ENCODE measurements around the gene CACNA1C. TPM values are rescaled to one million over a fixed set of nuclear protein-coding genes. Genes with fewer than 3 reads are reported as not detected.

CACNA1C gene
- total RNA-seq, 4 donors from 2014 or later, result 44.1 to 104 (median 49.4) TPM

GRCh38 chr12:2009623-2010022 is 43.2 kb upstream of the CACNA1C start:
- 74% methylated on average over 1 of the region's 1 CpG for WGBS
- no peak for TF ChIP-seq POLR2A (IDR thresholded peaks at IDR 0.05; ENCODE audit: low read depth)
- no peak for TF ChIP-seq CTCF (IDR thresholded peaks at IDR 0.05)
- TF ChIP-seq POLR2AphosphoS5 (IDR thresholded peaks at IDR 0.05), result no peak
- TF ChIP-seq EP300 (IDR thresholded peaks at IDR 0.05), result no peak
- no peak for DNase-seq (ENCODE audit: extremely low spot score)

GRCh38 chr12:2011643-2012607 is 40.9 kb upstream of the CACNA1C start:
- Histone ChIP-seq H3K27me3 (no peaks in the 10 kb centered on the region), H3K27ac (replicated peaks in 1 of 4) (peak overlapping the region in 3 of 4 donors; percentile 54 to 66 (median 65)), H3K9me3 (no peaks in the 10 kb centered on the region), H3K36me3 (no peaks in the 10 kb centered on the region), H3K4me1 (peaks cover 38 to 42% (median 41%) of the 10 kb centered on the region in 4 donors), H3K4me3 (no peak overlapping the region)
- DNase-seq (ENCODE audit: extremely low spot score), result no peak
- intact Hi-C loops (cut with DNase I), result no loop called here
- TF ChIP-seq EP300 (IDR thresholded peaks at IDR 0.05) (no peak), POLR2A (IDR thresholded peaks at IDR 0.05; ENCODE audit: low read depth) (no peak), POLR2AphosphoS5 (IDR thresholded peaks at IDR 0.05) (no peak), CTCF (IDR thresholded peaks at IDR 0.05) (no peak)
- WGBS, result 77% methylated on average over 7 of the region's 7 CpGs

More at GRCh38 chr12:2009623-2010022, 43.2 kb upstream of the CACNA1C start:
- no peaks in the 10 kb centered on the region for H3K36me3 ChIP-seq
- peaks cover 32 to 47% (median 43%) of the 10 kb centered on the region in 4 donors for H3K4me1 ChIP-seq
- no peaks in the 10 kb centered on the region for H3K9me3 ChIP-seq
- no peaks in the 10 kb centered on the region for H3K27me3 ChIP-seq
- intact Hi-C loops (cut with DNase I), result no loop called here
- H3K27ac ChIP-seq (replicated peaks in 1 of 4), result peak overlapping the region in 3 of 4 donors; percentile 54 to 69 (median 56)
- no peak overlapping the region for H3K4me3 ChIP-seq

- intact Hi-C loops (cut with DNase I), result no loop called here
- Histone ChIP-seq H3K36me3 (no peaks in the 10 kb centered on the region), H3K27ac (replicated peaks in 1 of 4) (peak overlapping the region; percentile 29 to 66 (median 60)), H3K4me1 (peaks cover 38 to 47% (median 42%) of the 10 kb centered on the region in 4 donors), H3K9me3 (no peaks in the 10 kb centered on the region), H3K27me3 (no peaks in the 10 kb centered on the region), H3K4me3 (no peak overlapping the region)
- DNase-seq (ENCODE audit: extremely low spot score), result no peak
- WGBS, result 81% methylated on average over 3 of the region's 3 CpGs
- TF ChIP-seq CTCF (IDR thresholded peaks at IDR 0.05) (no peak), POLR2A (IDR thresholded peaks at IDR 0.05; ENCODE audit: low read depth) (no peak), POLR2AphosphoS5 (IDR thresholded peaks at IDR 0.05) (no peak), EP300 (IDR thresholded peaks at IDR 0.05) (no peak)
Observed at GRCh38 chr12:2013086-2013485, 39.7 kb upstream of the CACNA1C start.

- no peaks in the 10 kb centered on the region for H3K36me3 ChIP-seq
- TF ChIP-seq EP300 (IDR thresholded peaks at IDR 0.05) (no peak), POLR2AphosphoS5 (IDR thresholded peaks at IDR 0.05) (peak in 1 of 2 donors; percentile 41), CTCF (IDR thresholded peaks at IDR 0.05) (peak in 2 of 3 experiments; percentile 11 to 29), POLR2A (IDR thresholded peaks at IDR 0.05; ENCODE audit: low read depth) (no peak)
- DNase-seq (ENCODE audit: extremely low spot score), result no peak
- H3K27ac ChIP-seq (replicated peaks in 1 of 4), result peak overlapping the region; percentile 42 to 66 (median 60)
- H3K9me3 ChIP-seq, result no peaks in the 10 kb centered on the region
- intact Hi-C loops (cut with DNase I), result no loop called here
- WGBS, result 34% methylated on average over 4 of the region's 4 CpGs
- H3K4me3 ChIP-seq, result no peak overlapping the region
- peaks cover 32 to 51% (median 37%) of the 10 kb centered on the region in 4 donors for H3K4me1 ChIP-seq
- no peaks in the 10 kb centered on the region for H3K27me3 ChIP-seq
Observed at GRCh38 chr12:2013527-2014223, 39.1 kb upstream of the CACNA1C start.
